Thymus (tissue), 11 donors: ENCODE data around the gene LPIN1. TPM values are rescaled to one million over a fixed set of nuclear protein-coding genes. Genes with fewer than 3 reads are reported as not detected.

Experiments
- DNase-seq, 9 donors: peaks; one replicate each; pipeline ENCODE4 v3.0.0-alpha.2; 2013; ENCODE audit warnings: low spot score in 9 of 9, low read depth in 6 of 9, missing footprints in 1 of 9
- H3K27ac ChIP-seq, 2 donors: one replicate each; pipeline ENCODE4 v1.5.1; 2013; ENCODE audit warnings: control low read depth in 1 of 2, low read depth in 1 of 2, low read length in 1 of 2, mild to moderate bottlenecking in 1 of 2, moderate library complexity in 1 of 2
- H3K27me3 ChIP-seq, 2 donors: one replicate each; pipeline ENCODE4 v1.5.1; 2013; ENCODE audit warnings: low read length in 1 of 2; ENCODE audit not compliant: control insufficient read depth in 2 of 2, insufficient read depth in 1 of 2
- H3K36me3 ChIP-seq, 2 donors: one replicate each; pipeline ENCODE4 v1.5.1; 2013; ENCODE audit warnings: low read length in 1 of 2, mild to moderate bottlenecking in 1 of 2, moderate library complexity in 1 of 2; ENCODE audit not compliant: control insufficient read depth in 2 of 2, insufficient read depth in 2 of 2
- H3K4me1 ChIP-seq, 2 donors: one replicate each; pipeline ENCODE4 v1.5.1; 2013; ENCODE audit warnings: low read length in 2 of 2; ENCODE audit not compliant: control insufficient read depth in 2 of 2, insufficient read depth in 2 of 2
- H3K4me3 ChIP-seq, 2 donors: one replicate each; pipeline ENCODE4 v1.5.1; 2013; ENCODE audit warnings: low read length in 2 of 2, control low read depth in 1 of 2, mild to moderate bottlenecking in 1 of 2
- H3K9me3 ChIP-seq, 2 donors: one replicate each; pipeline ENCODE4 v1.5.1; 2013; ENCODE audit warnings: low read length in 1 of 2, mild to moderate bottlenecking in 1 of 2; ENCODE audit not compliant: control insufficient read depth in 2 of 2, insufficient read depth in 1 of 2
- WGBS: extraction: QIAGEN DNeasy Blood & Tissue Kit; methylation state at CpG from one replicate; pipeline ENCODE4 v1.1.7; 2013; 5-methylcytosine and 5-hydroxymethylcytosine counted together
- polyA plus RNA-seq: library from polyadenylated mRNA; stranded (reverse); fragments of 200-250 nt; gene quantifications from one replicate; pipeline ENCODE4 v1.2.3, GENCODE V29; 2013
- total RNA-seq: library from RNA; stranded (reverse); fragments of 120-200 nt; gene quantifications from one replicate; pipeline ENCODE4 v1.2.4, GENCODE V29; 2013
- donor health status: healthy.

LPIN1 gene
- total and polyA plus RNA-seq, 2 donors = 15.6 to 46.6 TPM

DNA sequence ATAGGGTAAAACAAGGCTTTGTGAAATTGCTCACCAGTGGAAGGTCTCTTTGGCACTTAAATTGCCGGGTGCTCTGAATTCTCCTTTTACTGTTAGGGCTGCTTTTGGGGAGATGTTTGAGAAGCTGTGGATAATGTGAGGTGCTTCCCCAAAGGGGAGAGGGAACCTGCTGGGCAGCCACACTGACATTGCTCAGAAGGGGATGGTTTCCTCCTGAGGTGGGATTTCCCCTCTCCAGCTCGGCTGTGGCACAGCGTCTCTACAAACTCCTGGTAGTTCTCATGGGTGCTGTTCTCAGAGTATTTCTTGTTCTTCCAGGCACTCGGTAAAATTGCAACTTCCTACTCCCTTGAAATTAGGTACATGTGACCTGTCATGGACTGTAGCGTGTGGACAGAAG, 124.2 kb downstream of the LPIN1 start:
- no peak for DNase-seq

DNA sequence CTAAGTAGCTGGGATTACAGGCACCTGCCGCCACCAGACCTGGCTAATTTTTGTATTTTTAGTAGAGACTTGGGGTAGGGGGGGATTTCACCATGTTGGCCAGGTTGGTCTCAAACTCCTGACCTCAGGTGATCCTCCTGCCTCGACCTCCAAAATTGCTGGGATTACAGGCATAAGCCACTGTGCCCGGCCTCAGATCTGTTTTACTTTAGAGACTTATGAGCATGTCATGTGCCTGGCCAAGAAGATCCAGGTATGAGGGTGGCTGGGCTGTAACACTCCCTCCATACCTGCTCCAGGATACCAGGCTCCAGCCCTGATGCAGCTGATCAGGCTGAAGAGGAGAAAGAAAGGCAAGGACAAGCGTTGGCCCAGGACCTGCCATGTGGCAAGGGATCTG, 125.0 kb downstream of the LPIN1 start:
- Histone ChIP-seq H3K36me3 (no peaks in the 10 kb centered on the region), H3K4me1 (peaks cover 0 to 3% of the 10 kb centered on the region in 2 donors), H3K27ac (no peak overlapping the region), H3K4me3 (no peak overlapping the region), H3K9me3 (no peaks in the 10 kb centered on the region), H3K27me3 (no peaks in the 10 kb centered on the region)
- WGBS = 97% methylated on average over 4 of the region's 4 CpGs
- DNase-seq = no peak

More for the DNA sequence above, 124.2 kb downstream of the LPIN1 start:
- no peak overlapping the region for H3K27ac ChIP-seq
- H3K4me1 ChIP-seq = peaks cover 0 to 3% of the 10 kb centered on the region in 2 donors
- no peaks in the 10 kb centered on the region for H3K27me3 ChIP-seq
- H3K36me3 ChIP-seq = no peaks in the 10 kb centered on the region
- H3K4me3 ChIP-seq = no peak overlapping the region
- WGBS = 69% methylated on average over 5 of the region's 5 CpGs
- H3K9me3 ChIP-seq = no peaks in the 10 kb centered on the region

GRCh38 chr2:11872247-11872947, 126.0 kb downstream of the LPIN1 start:
- Histone ChIP-seq H3K27ac (no peak overlapping the region), H3K27me3 (no peaks in the 10 kb centered on the region), H3K4me1 (peaks cover 0 to 3% of the 10 kb centered on the region in 2 donors), H3K4me3 (no peak overlapping the region), H3K36me3 (no peaks in the 10 kb centered on the region), H3K9me3 (no peaks in the 10 kb centered on the region)
- DNase-seq = no peak
- 74% methylated on average over 5 of the region's 5 CpGs for WGBS

- peaks cover 0 to 3% of the 10 kb centered on the region in 2 donors for H3K4me1 ChIP-seq
- H3K36me3 ChIP-seq = no peaks in the 10 kb centered on the region
- H3K9me3 ChIP-seq = no peaks in the 10 kb centered on the region
- no peak overlapping the region for H3K4me3 ChIP-seq
- H3K27ac ChIP-seq = no peak overlapping the region
- no peak for DNase-seq
- H3K27me3 ChIP-seq = no peaks in the 10 kb centered on the region
- 98% methylated on average over 2 of the region's 2 CpGs for WGBS
Measured at GRCh38 chr2:11872948-11873269, 126.5 kb downstream of the LPIN1 start.

DNA sequence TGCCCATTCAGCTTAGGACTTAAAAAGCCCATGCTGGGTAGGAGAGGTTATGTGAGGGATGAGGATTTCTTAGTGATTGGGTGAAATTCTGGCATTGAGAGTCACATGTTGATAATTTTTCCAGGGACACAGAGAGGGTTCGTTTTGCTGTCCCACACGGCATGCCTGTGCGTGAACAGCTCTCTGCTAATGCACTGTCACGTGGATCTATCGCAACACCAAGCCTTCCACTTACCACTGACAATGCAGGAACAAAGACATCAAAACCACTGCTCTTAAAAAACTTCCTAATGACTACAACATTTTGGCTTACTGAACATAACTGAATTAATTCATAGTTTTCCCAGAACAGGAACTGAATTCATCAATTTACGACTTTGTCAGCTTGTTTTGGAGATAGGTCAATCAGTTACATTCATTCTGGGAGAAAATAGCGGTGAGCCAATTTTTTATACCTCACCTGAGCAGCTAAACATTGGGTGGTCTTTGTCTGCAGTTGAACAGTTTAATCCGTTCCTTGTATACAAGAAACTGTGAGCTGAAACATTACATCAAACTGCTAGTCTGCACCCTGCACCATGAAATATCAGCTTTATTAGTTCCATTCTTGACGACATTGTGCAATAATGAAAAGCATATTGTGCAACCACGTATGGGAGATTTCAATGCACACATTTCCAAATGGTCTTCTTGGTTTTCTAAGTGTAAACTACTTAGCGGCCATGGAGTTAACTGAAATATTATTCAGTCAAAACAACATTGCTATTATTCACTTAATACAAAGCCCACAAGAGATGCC, 127.1 kb downstream of the LPIN1 start:
- no peak for DNase-seq
- no peaks in the 10 kb centered on the region for H3K27me3 ChIP-seq
- no peak overlapping the region for H3K4me3 ChIP-seq
- no peak overlapping the region for H3K27ac ChIP-seq
- WGBS = 88% methylated on average over 11 of the region's 11 CpGs
- H3K4me1 ChIP-seq = peaks cover 0 to 3% of the 10 kb centered on the region in 2 donors
- H3K9me3 ChIP-seq = no peaks in the 10 kb centered on the region
- H3K36me3 ChIP-seq = no peaks in the 10 kb centered on the region

DNA sequence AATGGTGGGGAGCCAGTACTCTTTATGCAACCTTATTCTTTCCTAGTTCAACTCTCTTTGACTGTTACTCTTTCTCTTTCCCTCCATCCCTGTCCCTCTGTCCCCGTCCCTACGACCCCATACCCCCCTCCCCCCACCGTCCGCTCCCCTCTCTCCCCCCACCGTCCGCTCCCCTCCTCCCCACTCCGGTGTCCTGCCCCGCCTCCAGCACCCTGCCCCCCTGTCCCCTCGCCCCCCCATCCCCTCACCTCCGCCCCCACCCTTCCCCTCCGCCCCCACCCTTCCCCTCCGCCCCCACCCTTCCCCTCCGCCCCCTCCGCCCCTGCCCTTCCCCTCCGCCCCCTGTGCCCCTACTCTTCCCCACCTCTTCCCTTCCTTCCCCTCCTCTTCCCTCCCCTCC, 128.4 kb downstream of the LPIN1 start:
- no peak for DNase-seq

GRCh38 chr2:11875481-11875880, 129.0 kb downstream of the LPIN1 start:
- peaks cover 0 to 3% of the 10 kb centered on the region in 2 donors for H3K4me1 ChIP-seq
- H3K27ac ChIP-seq = no peak overlapping the region
- no peaks in the 10 kb centered on the region for H3K27me3 ChIP-seq
- no peak for DNase-seq
- no peaks in the 10 kb centered on the region for H3K9me3 ChIP-seq
- no peaks in the 10 kb centered on the region for H3K36me3 ChIP-seq
- no peak overlapping the region for H3K4me3 ChIP-seq
- WGBS = 86% methylated on average over 2 of the region's 2 CpGs

More for the DNA sequence above, 128.4 kb downstream of the LPIN1 start:
- Histone ChIP-seq H3K9me3 (no peaks in the 10 kb centered on the region), H3K4me1 (peaks cover 0 to 3% of the 10 kb centered on the region in 2 donors), H3K27me3 (no peaks in the 10 kb centered on the region), H3K4me3 (no peak overlapping the region), H3K27ac (no peak overlapping the region), H3K36me3 (no peaks in the 10 kb centered on the region)
- WGBS = 92% methylated on average over 15 of the region's 15 CpGs

GRCh38 chr2:11876436-11876835, 130.0 kb downstream of the LPIN1 start:
- peaks cover 0 to 3% of the 10 kb centered on the region in 2 donors for H3K4me1 ChIP-seq
- no peaks in the 10 kb centered on the region for H3K27me3 ChIP-seq
- no peak for DNase-seq
- no peaks in the 10 kb centered on the region for H3K9me3 ChIP-seq
- H3K4me3 ChIP-seq = no peak overlapping the region
- WGBS = 95% methylated on average over 6 of the region's 6 CpGs
- no peak overlapping the region for H3K27ac ChIP-seq
- H3K36me3 ChIP-seq = no peaks in the 10 kb centered on the region

DNA sequence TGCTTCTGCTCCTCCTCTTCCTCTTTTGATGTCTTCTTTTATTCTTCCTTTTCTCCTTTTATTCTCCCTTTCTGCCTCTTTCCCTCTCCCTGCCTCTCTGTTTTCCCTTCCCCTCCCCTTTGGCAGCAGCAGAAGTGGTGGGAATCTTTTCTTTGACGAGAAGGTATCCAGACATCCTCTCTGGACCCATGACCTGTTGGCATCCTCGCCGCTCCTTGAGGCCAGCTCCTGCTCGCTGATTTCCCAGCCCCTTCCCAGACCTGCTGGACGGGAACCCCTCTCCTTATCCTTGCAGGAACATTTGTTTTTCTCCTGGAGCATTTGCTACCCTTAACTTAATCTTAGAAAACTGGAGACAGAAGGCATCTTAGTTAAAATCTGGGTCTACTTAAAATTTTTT, 130.5 kb downstream of the LPIN1 start:
- Histone ChIP-seq H3K27ac (no peak overlapping the region), H3K27me3 (no peaks in the 10 kb centered on the region), H3K36me3 (no peaks in the 10 kb centered on the region), H3K4me1 (peaks cover 0 to 3% of the 10 kb centered on the region in 2 donors), H3K4me3 (no peak overlapping the region), H3K9me3 (no peaks in the 10 kb centered on the region)
- WGBS = 95% methylated on average over 5 of the region's 5 CpGs
- DNase-seq = no peak
